Measurements from ENCODE around the gene SWAP70.

SWAP70 gene

GRCh38 chr11:9774109-9774508 lies 110.2 kb downstream of the SWAP70 start:
- Histone ChIP-seq H3K4me2 (ENCODE audit: low read length) (no peak overlapping the region), H3K27ac (ENCODE audit: low read depth, low read length) (no peak overlapping the region), H3K27me3 (ENCODE audit: control insufficient read depth, low read length) (no peaks in the 10 kb centered on the region)

DNA sequence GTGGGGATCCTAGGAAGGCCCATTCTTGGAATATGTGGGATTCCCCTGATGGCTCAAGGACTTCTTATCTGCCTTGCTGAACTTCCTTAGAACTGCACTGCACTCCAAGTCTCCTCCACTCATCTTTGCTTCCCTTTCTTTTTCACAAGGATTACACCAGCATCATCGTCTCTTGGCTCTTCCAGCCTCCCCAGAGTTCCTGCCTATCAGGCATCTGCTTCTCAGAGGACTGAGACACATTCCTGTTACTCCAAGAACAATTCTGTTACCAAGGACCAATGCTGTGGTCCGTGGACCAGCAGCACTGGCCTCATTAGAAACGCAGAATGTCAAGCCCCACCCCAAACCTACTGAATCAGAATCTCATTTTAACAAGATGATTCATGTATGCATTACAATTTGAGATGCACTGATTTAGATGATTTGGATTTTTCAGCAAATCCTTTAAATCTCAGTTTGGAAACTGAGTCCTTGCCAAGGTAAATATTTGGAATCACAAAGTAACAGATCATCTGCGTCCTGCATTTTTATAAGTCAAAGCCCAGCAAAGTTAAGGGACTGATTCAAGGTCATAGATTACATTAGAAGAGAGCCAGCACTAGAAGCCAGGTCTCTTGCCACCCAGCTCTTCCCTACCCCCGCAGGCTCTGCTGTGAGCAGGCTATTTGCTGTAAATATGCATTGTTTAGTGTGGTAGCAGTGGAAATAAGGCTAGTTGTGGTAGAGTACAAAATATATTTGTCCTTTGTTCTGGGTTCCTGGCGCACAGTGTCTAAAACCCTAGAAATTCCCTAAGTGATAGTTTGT lies 110.9 kb downstream of the SWAP70 start:
- no peak overlapping the region for H3K4me2 ChIP-seq (ENCODE audit: low read length)

More at GRCh38 chr11:9774109-9774508, 110.2 kb downstream of the SWAP70 start:
- no peaks in the 10 kb centered on the region for H3K36me3 ChIP-seq (ENCODE audit: control insufficient read depth, low read length)
- H3K4me3 ChIP-seq (ENCODE audit: low read length), result no peak overlapping the region
- peaks cover 8% of the 10 kb centered on the region for H3K79me2 ChIP-seq (ENCODE audit: control insufficient read depth, low read length)
- H3K9me3 ChIP-seq (ENCODE audit: control insufficient read depth, insufficient read depth, low read length), result no peaks in the 10 kb centered on the region
- H3F3A ChIP-seq (ENCODE audit: control insufficient read depth, insufficient read depth), result no peaks in the 10 kb centered on the region
- H3K4me1 ChIP-seq (ENCODE audit: control insufficient read depth, low read length), result no peaks in the 10 kb centered on the region
- H4K20me1 ChIP-seq (ENCODE audit: control insufficient read depth, insufficient read depth, low read depth, low read length), result no peaks in the 10 kb centered on the region
- TF ChIP-seq, protein P1, sequence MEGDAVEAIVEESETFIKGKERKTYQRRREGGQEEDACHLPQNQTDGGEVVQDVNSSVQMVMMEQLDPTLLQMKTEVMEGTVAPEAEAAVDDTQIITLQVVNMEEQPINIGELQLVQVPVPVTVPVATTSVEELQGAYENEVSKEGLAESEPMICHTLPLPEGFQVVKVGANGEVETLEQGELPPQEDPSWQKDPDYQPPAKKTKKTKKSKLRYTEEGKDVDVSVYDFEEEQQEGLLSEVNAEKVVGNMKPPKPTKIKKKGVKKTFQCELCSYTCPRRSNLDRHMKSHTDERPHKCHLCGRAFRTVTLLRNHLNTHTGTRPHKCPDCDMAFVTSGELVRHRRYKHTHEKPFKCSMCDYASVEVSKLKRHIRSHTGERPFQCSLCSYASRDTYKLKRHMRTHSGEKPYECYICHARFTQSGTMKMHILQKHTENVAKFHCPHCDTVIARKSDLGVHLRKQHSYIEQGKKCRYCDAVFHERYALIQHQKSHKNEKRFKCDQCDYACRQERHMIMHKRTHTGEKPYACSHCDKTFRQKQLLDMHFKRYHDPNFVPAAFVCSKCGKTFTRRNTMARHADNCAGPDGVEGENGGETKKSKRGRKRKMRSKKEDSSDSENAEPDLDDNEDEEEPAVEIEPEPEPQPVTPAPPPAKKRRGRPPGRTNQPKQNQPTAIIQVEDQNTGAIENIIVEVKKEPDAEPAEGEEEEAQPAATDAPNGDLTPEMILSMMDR (IDR thresholded peaks at IDR 0.05; ENCODE audit: low read depth, low read length, poor library complexity, severe bottlenecking), result no peak
- TF ChIP-seq EZH2phosphoT487 (IDR thresholded peaks at IDR 0.05; ENCODE audit: borderline replicate concordance, low read length), result no peak
- no peaks in the 10 kb centered on the region for H3K9me2 ChIP-seq (replicated peaks; ENCODE audit: control insufficient read depth, low read length)

DNA sequence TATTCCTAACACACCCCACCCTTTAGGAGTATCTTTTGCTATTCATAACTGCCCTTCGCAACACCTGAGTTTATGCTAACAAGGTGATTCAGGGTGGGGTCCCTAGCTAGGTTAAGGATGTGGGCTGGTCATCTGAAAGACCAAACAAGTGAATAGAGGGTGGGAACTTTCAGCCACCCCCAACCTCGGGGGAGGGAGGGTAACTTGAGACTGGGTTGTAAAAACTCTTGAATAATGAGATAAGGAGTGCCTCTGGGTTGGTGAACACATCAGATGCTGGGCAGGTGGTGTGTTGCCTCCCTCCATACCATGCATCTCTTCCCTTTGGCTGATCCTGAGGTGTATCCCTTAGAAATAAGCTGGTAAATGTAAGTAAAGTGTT lies 111.5 kb downstream of the SWAP70 start:
- Histone ChIP-seq H4K20me1 (ENCODE audit: control insufficient read depth, insufficient read depth, low read depth, low read length) (no peaks in the 10 kb centered on the region), H3K9me3 (ENCODE audit: control insufficient read depth, insufficient read depth, low read length) (no peaks in the 10 kb centered on the region), H3K9me2 (replicated peaks; ENCODE audit: control insufficient read depth, low read length) (no peaks in the 10 kb centered on the region), H3K27ac (ENCODE audit: low read depth, low read length) (no peak overlapping the region), H3F3A (ENCODE audit: control insufficient read depth, insufficient read depth) (no peaks in the 10 kb centered on the region), H3K4me3 (ENCODE audit: low read length) (no peak overlapping the region), H3K36me3 (ENCODE audit: control insufficient read depth, low read length) (no peaks in the 10 kb centered on the region), H3K4me2 (ENCODE audit: low read length) (no peak overlapping the region), H3K27me3 (ENCODE audit: control insufficient read depth, low read length) (no peaks in the 10 kb centered on the region), H3K79me2 (ENCODE audit: control insufficient read depth, low read length) (peaks cover 8% of the 10 kb centered on the region), H3K4me1 (ENCODE audit: control insufficient read depth, low read length) (no peaks in the 10 kb centered on the region)
- no peak for TF ChIP-seq EZH2phosphoT487 (IDR thresholded peaks at IDR 0.05; ENCODE audit: borderline replicate concordance, low read length)
- TF ChIP-seq, protein P1 (IDR thresholded peaks at IDR 0.05; ENCODE audit: low read depth, low read length, poor library complexity, severe bottlenecking), result no peak

More for the DNA sequence above, 110.9 kb downstream of the SWAP70 start:
- Histone ChIP-seq H3K4me3 (ENCODE audit: low read length) (no peak overlapping the region), H4K20me1 (ENCODE audit: control insufficient read depth, insufficient read depth, low read depth, low read length) (no peaks in the 10 kb centered on the region), H3K79me2 (ENCODE audit: control insufficient read depth, low read length) (peaks cover 8% of the 10 kb centered on the region), H3K4me1 (ENCODE audit: control insufficient read depth, low read length) (no peaks in the 10 kb centered on the region), H3K27me3 (ENCODE audit: control insufficient read depth, low read length) (no peaks in the 10 kb centered on the region), H3F3A (ENCODE audit: control insufficient read depth, insufficient read depth) (no peaks in the 10 kb centered on the region), H3K27ac (ENCODE audit: low read depth, low read length) (no peak overlapping the region), H3K9me2 (replicated peaks; ENCODE audit: control insufficient read depth, low read length) (no peaks in the 10 kb centered on the region), H3K9me3 (ENCODE audit: control insufficient read depth, insufficient read depth, low read length) (no peaks in the 10 kb centered on the region), H3K36me3 (ENCODE audit: control insufficient read depth, low read length) (no peaks in the 10 kb centered on the region)
- TF ChIP-seq, protein P1 (IDR thresholded peaks at IDR 0.05; ENCODE audit: low read depth, low read length, poor library complexity, severe bottlenecking), result no peak
- no peak for TF ChIP-seq EZH2phosphoT487 (IDR thresholded peaks at IDR 0.05; ENCODE audit: borderline replicate concordance, low read length)
